Gastrocnemius medialis (tissue), 4 donors: ENCODE results near the gene CEBPZ. TPM values are rescaled to one million over a fixed set of nuclear protein-coding genes. Genes with fewer than 3 reads are reported as not detected.

Source experiments
- ATAC-seq, 2 donors: fragments of 150-250 bp; one replicate each; pipeline ENCODE4 v1.9.1; 2016
- DNase-seq, 2 donors: peaks; one replicate each; pipeline ENCODE4 v3.0.0-alpha.2; 2019
- H3K27ac ChIP-seq, 4 donors: fragments of 200-600 bp; sonication (generic); 1 replicate in 1 of 4; 2 replicates in 3 of 4; pipeline ENCODE4 v1.5.1; 2016 to 2018; ENCODE audit warnings: mild to moderate bottlenecking in 2 of 4, moderate library complexity in 1 of 4
- H3K27me3 ChIP-seq, 3 donors: fragments of 200-600 bp; sonication (generic) in 2 of 3; 1 replicate in 1 of 3; 2 replicates in 2 of 3; pipeline versions ENCODE4 v1.5.1 to v1.6.0; 2016 to 2019; ENCODE audit warnings: mild to moderate bottlenecking in 1 of 3, moderate library complexity in 1 of 3
- H3K36me3 ChIP-seq, 2 donors: fragments of 200-600 bp; sonication (generic) in 1 of 2; one replicate each; pipeline ENCODE4 v1.5.1; 2017 to 2018
- H3K4me1 ChIP-seq, 2 donors: fragments of 200-600 bp; sonication (generic) in 1 of 2; one replicate each; pipeline ENCODE4 v1.5.1; 2016 to 2017; ENCODE audit warnings: mild to moderate bottlenecking in 2 of 2
- H3K4me3 ChIP-seq, 4 donors: fragments of 200-600 bp; sonication (generic) in 3 of 4; 1 replicate in 1 of 4; 2 replicates in 3 of 4; pipeline ENCODE4 v1.5.1; 2016 to 2019; ENCODE audit warnings: mild to moderate bottlenecking in 2 of 4
- H3K9me3 ChIP-seq, 3 donors: fragments of 200-600 bp; sonication (generic) in 2 of 3; 1 replicate in 1 of 3; 2 replicates in 2 of 3; pipeline ENCODE4 v1.5.1; 2016 to 2019
- CTCF ChIP-seq, 5 experiments: fragments of 450-650 bp in 3 of 5; fragments of 200-600 bp in 2 of 5; sonication (generic) in 2 of 5; IDR thresholded peaks in 4 of 5; conservative IDR thresholded peaks in 1 of 5; 1 replicate in 4 of 5; 2 replicates in 1 of 5; pipeline ENCODE4 v1.5.1; 2016 to 2019; ENCODE audit warnings: antibody characterized with exemption in 5 of 5, mild to moderate bottlenecking in 3 of 5, moderate library complexity in 3 of 5
- POLR2A ChIP-seq, 2 donors: fragments of 450-650 bp; IDR thresholded peaks; one replicate each; pipeline ENCODE4 v1.6.1; 2017; ENCODE audit warnings: antibody characterized with exemption in 2 of 2, mild to moderate bottlenecking in 2 of 2, moderate library complexity in 2 of 2
- in situ Hi-C, 4 donors: fragments of 200-750 bp; cut with MboI; loops; one replicate each; pipeline versions ENCODE4 v1.15.0 to v1.8.0; 2017; ENCODE audit warnings: low sequenced_read_pairs in 4 of 4
- intact Hi-C: fragments of 100-400 bp; cut with DNase I; formaldehyde crosslinking; loops from one replicate; pipeline ENCODE4 v1.15.1; 2023; ENCODE audit warnings: low total_unique reads
- total RNA-seq, 4 donors: library from RNA; depleted of rRNA; stranded (reverse); fragments of >200 nt; gene quantifications; one replicate each; pipeline versions ENCODE4 v1.1.0 to v1.2.3, GENCODE V29; 2016

CEBPZ gene
- total RNA-seq, 4 donors from 2014 or later = 43.2 to 75.0 (median 51.9) TPM

DNA sequence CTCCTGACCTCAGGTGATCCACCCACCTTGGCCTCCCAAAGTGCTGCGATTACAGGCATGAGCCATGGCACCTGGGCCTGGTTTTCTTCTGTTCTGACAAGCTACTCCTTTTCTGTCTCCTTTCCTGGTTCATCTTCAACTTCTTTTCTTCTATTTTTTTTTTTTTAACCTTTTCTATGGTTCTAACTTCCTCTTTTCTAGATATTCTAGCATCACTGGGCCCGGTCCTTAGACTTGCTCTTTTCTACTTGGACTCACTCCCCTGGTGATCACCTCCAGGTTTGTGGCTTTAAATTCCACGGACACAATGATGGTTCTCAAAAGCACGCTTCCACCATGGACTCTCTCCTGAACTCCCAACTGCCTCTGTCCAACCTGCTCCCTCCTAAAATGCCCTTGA lies 76.6 kb downstream of the CEBPZ start:
- no peak for DNase-seq
- no peak overlapping the region for H3K27ac ChIP-seq
- no peaks in the 10 kb centered on the region for H3K27me3 ChIP-seq
- no peaks in the 10 kb centered on the region for H3K9me3 ChIP-seq
- TF ChIP-seq CTCF (IDR thresholded peaks at IDR 0.05 in 4 of 5, conservative IDR thresholded peaks at IDR 0.05 in 1 of 5) (no peak), POLR2A (IDR thresholded peaks at IDR 0.05) (no peak)
- H3K4me1 ChIP-seq = peaks cover 10 to 13% of the 10 kb centered on the region in 2 donors
- no peaks in the 10 kb centered on the region for H3K36me3 ChIP-seq
- no peak for ATAC-seq
- intact Hi-C loops (no loop called here), in situ Hi-C loops (loop anchor here in 2 of 4 donors (25.0 kb wide), 1 partner anchor 733 kb away; no protein-coding TSS in a partner anchor)
- no peak overlapping the region for H3K4me3 ChIP-seq

DNA sequence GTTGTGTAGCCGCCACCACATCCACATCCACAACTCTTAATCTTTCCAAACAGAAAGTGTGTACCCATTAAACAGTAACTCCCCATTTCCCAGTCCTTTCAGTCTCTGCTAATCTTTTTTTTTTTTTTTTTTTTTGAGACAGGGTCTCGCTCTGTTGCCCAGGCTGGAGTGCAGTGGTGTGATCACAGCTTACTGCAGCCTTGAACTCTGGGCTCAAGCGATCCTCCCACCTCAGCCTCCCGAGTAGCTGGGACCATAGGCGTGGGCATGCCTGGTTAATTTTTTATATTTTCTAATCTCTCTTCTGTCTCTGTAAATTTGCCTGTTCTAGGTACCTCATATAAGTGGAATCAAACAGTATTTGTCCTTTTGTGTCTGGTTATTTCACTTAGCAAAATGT lies 78.2 kb downstream of the CEBPZ start:
- Histone ChIP-seq H3K9me3 (no peaks in the 10 kb centered on the region), H3K27ac (no peak overlapping the region), H3K27me3 (no peaks in the 10 kb centered on the region), H3K36me3 (peaks cover 0 to 4% of the 10 kb centered on the region in 2 donors), H3K4me1 (peaks cover 10 to 14% of the 10 kb centered on the region in 2 donors), H3K4me3 (no peak overlapping the region)
- intact Hi-C loops (no loop called here), in situ Hi-C loops (loop anchor here in 2 of 4 donors (25.0 kb wide), 1 partner anchor 734 kb away; no protein-coding TSS in a partner anchor)
- ATAC-seq = no peak
- DNase-seq = no peak
- no peak for TF ChIP-seq POLR2A (IDR thresholded peaks at IDR 0.05)
- no peak for TF ChIP-seq CTCF (IDR thresholded peaks at IDR 0.05 in 4 of 5, conservative IDR thresholded peaks at IDR 0.05 in 1 of 5)

Other genes with a start within 250 kb of the CEBPZ start
- gene HEATR5B, start 147.2 kb downstream of the CEBPZ start, total RNA-seq = 1 to 10 TPM; 6.8 to 10.0 (median 9.8) TPM
- 1 to 10 TPM; 2.5 to 3.7 (median 3.0) TPM for gene GPATCH11, start 147.1 kb downstream of the CEBPZ start, total RNA-seq
- 10 to 100 TPM in 1 of 4 donors, 1 to 10 TPM in 3; 3.9 to 11.0 (median 6.9) TPM for gene EIF2AK2, start 74.6 kb downstream of the CEBPZ start, total RNA-seq
- not detected for gene SULT6B1, start 42.9 kb downstream of the CEBPZ start, total RNA-seq
- 10 to 100 TPM; 19.9 to 33.1 (median 24.1) TPM for gene CEBPZOS, start 35.1 kb downstream of the CEBPZ start, total RNA-seq
- gene NDUFAF7, start 62 bp upstream of the CEBPZ start, total RNA-seq = 10 to 100 TPM; 13.7 to 24.0 (median 19.9) TPM
- 10 to 100 TPM; 11.0 to 34.4 (median 14.9) TPM for gene PRKD3, start 93.2 kb upstream of the CEBPZ start, total RNA-seq
- gene QPCT, start 113.0 kb upstream of the CEBPZ start, total RNA-seq = 1 to 10 TPM; 1.5 to 6.4 (median 4.7) TPM